Activated CD4-positive, alpha-beta T cell treated with anti-CD3 and anti-CD28 coated beads for 4 hours (primary cell): ENCODE results near the gene TENM4.
"Not testable (repeated sequence)": the region's sequence is repeated elsewhere in the genome, so short reads cannot be mapped to it uniquely, and the experiment has no call there.

ENCODE experiments used
- DNase-seq, 2 donors: peaks; one replicate each; pipeline ENCODE4 v3.0.0-alpha.2; 2020

The TENM4 gene

DNA sequence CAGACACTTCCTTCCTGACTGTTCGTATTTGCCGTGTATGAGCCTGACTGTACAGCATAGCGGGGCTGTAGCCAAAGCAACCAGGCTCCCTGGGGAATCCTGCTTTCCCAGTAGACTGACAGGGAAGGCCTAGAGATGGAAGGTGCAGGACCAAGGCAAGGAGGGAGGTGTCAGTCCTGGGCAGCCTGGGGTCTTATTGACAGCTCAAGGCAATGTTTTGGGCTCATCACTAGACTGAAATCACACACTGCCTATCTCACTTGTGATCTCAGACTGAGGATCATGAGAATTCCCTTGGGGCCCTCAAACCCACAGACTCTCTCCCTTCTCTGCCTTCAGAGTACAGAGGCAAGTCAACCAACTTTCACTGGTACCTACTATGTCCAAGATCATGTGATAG is 519.3 kb downstream of the TENM4 start:
- no peak for DNase-seq

DNA sequence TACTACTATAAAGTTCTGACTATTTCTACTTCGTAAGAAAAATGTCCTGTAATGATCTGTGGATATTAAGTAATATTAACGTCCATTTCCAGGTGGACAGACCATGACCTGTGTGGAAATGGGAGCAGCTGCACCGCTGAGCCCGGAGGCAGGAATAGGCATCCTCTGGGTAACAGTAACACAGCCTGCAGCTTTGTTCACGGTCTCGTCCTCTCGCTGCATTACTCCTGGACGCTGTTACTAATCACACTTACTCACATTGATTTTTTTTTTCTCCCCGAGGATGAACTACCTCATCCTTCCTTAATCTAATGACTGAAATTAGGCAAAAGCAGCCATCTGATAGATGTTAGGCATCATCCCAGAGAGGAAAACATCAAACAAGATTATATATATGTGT is 520.5 kb downstream of the TENM4 start:
- no peak for DNase-seq

DNA sequence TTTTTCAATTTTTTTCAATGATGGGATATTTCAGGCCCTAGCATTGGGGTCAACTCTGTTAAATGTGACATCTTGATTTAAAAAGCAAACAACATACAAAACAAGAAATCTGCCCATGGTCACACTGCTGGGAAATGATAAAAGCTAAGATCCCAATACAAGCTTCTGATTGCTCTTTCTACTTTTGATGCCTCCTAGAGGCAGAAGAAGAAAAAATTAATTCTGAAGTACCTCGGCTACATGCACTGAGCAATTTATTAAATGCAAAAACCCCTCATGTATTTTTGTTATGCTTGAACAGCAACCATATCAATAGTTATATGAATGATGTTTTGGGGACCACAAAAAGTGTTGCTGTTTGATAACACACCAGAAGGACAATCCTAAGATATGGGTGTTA is 524.1 kb downstream of the TENM4 start:
- DNase-seq, result no peak

DNA sequence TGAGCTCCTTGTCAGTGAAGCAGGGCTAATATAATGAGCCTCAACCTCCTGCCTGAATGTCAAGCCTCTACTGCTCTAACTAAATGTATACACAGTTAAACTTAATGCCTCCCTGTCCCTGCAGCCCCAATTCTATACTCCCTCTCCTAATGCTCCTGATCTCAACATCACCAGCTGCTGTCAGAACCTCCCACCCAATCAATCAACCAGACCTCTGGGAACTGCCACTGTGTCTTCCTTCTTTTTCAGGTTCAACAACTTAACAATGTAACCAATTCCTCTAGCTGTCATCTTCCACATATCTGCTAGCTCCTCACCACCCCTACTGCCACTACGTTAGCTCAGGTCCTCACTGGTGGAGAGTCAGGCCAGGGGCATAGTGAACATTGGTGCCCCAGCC is 526.3 kb downstream of the TENM4 start:
- no peak for DNase-seq

DNA sequence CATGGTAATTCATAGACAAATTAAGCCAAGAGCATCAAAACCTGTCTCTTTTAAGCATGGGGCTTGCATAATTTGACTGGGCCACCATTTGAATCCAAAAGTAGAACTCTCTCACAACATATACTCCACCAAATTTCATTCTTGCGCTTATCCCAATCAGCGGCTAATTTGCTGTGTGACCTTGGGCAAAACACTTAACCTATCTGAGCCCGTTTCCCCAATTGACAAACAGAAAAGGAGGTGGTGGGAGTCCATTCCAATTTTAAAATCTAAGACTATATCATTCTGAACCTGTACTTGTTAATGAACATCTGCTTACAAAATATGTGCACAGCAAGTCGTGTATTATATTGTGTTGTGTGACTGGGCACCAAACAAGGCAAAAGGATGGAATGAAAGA is 528.1 kb downstream of the TENM4 start:
- no peak for DNase-seq

DNA sequence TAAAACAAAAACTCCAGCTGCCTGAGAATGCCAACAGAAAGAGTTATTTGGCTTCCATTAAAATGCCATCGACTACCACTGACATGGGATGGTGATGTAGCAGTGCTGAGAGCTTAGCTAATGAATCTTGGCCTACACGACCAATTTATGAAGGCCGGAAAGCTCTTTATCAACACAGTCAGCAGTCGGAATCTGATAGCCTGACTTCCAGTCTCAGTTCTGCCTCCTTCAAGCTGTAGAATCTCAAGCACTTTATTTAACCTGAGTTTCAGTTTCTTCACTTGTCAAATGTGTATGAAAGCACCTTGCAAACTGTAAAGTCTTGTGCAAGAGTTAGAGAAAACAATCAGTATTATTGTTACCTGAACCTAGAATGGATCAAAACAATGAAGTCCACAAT is 530.5 kb downstream of the TENM4 start:
- no peak for DNase-seq

DNA sequence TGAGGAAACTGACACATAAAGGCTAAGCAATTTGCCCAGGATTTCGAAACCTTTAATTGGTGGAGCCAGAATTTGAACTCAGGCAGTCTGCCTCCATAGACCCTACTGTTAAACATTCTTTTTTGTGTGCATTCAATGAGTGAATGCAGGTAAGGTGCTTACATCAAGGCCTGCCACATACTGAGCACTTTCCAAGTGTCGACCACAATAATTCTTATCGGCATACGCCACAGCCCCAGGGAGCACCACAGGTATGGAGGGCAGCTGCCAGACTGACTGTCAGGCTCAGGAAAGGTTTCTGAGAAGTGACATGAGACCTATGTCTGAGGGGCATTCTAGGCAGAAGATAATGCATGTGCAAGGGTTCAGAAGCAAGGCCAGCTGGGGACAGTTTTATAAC is 531.4 kb downstream of the TENM4 start:
- no peak for DNase-seq

DNA sequence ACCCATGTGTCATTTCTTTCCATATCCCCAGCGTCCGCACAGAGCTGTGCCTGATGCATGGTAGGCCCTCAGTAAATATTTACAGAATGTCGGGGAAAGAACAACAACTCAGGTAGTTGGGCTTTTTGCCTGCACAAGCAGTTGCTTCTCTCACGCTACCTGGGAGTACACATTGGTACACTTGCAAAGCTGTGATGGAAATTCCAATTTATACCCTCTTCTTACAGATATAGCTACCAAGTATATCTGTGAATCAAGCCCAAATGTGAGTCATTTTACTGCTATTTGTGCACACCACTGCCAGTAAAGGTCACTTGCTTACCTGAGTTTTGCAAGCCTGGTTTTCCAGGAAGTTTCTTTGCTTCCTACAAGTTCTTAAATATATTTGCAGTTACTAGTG is 533.2 kb downstream of the TENM4 start:
- no peak for DNase-seq

DNA sequence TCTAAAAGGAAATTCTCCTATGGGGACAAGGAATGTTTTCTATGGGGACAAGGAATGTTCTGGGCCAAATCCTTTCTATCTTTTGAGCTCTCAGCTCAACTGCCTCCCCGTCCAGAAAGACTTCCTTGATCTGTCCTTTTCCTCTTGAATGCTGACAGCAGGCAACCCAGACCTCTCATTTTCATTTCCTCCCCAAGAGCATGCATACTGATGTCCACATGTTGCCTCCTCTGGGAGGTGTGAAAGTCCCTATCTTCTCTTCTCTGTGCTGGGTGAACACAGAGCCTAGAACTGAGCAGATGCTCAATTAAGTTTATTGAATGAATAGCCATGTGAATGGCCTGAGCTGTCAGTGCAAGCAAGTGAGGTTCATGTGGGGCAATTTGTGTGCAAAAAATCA is 534.3 kb downstream of the TENM4 start:
- no peak for DNase-seq

DNA sequence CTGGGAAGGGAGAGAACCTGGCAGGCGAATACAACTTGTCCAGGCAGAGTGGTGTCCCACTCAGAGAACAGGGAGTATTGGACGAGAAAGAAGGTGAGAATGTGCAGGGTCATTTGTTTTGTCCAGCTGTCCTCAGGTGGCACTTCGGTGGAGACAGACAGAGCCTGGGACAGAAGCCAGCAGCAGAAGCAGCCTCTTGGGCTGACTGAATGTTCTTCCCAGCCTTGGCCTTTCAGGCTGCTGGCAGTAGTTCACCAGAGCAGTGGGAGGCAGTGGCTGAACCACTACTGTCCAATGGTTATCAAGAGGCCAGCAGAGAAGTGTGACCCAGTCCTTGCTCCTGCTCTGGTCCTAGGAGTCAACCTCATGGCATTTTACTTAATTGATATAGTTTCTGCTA is 535.1 kb downstream of the TENM4 start:
- DNase-seq, result no peak

DNA sequence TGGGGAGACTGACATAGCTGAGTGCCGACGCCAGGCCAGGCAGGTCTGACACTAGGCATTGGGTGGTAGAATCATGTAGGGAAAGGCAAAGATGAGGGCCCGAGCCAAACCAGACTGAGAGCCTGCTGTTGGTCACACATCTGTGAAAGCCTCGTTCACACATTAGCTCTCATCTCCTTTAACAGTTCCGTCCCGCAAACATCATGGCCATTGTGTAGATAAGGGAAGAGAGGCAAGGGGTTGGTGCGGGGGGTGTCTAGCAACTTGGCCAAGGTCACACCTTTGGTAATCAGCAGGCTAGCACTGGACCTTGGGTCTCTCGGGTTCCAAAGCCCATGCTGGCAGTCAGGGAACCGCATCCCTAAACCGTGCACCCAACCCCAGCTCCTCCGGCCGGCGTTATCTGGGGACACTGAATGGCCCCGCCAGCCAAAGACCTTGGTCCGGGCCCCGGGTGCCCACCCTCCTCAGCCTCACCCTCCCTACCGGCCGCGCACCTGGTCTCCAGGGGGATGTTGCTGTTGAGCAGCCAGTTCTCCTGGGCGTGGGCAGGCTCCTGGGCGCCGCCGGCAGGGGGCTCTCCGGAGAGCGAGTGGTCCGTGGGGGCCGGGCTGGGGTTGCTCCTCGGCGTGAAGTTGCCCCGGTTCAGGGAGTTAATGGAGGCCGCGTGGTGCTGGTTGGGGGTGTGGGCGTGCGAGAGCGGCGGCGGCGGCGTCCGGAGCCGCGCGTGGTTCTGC is 537.9 kb downstream of the TENM4 start:
- DNase-seq, result no peak

DNA sequence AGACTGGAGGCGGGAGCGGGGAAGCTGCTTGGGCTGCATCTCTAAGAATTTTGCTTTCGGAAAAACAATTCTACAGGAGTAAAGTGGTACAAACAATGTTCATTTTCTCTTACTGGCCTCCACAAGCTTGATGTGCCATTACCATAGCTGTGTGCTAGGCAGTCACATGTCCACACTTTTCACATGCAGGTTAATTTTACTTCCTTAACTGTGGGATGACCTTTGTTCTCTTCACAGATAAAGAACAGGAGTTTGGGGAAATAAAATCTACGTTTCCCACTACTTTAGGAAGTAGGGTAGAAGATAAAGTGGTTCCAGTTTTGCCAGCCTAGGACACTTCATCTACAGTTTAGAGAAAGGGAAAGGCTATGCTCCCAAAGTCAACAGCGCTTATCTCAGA is 539.0 kb downstream of the TENM4 start:
- DNase-seq, result no peak

DNA sequence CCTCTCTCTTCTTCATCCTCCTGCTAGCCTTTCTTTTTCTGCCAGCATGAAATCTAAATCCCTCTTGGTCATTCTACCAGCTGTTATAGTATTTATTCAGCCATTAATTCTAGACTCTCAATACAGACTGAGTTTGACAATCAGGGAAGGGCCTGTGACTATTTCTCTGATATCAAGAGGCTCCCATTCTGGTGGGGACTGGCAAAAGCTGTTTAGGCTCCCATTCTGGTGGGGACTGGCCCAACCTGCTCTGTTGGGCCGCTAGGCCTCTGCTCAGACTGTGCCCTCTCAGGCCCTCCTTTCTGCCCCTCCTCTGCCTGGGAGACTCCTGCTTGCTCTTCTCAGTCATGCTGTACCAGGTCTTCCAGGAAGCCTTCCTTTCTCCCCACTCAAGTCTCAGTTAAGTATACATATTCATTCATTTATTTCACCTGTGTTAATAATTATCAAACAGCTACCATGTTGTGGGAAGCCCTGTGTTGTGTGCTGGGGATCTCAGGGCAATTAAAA is 542.5 kb downstream of the TENM4 start:
- no peak for DNase-seq

DNA sequence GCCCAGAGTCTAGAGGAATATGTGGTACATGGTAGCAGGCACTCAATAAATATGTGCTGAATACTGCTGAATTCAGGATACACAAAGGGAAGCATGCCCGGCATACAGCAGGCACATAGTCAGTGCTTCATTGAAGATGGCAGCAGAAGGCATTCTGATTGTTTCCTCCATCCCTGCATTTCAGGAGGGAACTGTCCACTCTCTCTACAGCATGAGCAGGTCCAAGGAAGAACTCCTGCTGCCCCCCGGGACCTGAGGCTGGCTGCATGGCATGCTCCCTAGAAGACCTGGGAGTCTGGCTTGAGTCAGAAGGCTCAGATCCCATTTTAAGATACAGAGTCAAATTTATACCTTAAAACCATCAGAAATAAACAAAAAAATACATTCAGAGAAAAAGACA is 546.8 kb downstream of the TENM4 start:
- DNase-seq, result no peak

DNA sequence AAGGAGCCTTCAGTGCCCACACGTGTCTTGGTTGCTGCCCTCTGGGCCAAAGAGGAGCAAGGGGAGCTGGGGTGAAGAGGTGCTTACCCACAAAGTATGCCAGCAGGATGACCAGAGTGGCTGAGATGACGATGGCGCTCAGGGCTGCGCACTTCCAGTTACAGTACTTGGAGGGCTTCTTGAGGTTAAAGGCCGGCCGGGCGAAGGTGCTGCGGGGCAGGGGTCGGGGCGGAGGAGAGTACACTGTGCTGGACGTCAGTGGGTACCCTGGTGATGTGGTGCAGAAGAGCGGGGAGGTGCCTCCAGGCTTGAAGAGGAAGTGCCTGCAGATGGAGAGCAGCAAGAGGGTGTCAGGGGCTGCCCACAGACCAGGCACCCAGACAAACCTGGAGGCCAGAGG is 551.1 kb downstream of the TENM4 start:
- no peak for DNase-seq

DNA sequence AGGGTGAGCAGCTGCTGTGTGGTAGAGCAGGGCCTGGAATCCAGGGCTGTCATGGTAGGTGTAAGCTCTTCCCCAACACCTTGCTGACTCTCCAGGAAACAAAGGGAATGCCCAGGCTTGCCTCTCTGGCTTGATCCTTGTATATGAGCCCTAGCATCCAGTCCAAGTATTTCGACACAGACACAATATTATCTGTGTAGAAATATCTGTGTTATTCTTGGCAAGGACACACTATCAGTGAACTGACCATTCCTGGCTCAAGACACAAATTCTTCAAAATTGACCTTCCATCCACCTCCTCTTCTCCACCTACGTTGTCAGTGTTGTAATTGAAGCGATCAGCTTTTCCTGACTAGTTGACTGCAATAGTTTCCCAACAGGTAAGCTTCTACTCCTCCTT is 554.2 kb downstream of the TENM4 start:
- no peak for DNase-seq

DNA sequence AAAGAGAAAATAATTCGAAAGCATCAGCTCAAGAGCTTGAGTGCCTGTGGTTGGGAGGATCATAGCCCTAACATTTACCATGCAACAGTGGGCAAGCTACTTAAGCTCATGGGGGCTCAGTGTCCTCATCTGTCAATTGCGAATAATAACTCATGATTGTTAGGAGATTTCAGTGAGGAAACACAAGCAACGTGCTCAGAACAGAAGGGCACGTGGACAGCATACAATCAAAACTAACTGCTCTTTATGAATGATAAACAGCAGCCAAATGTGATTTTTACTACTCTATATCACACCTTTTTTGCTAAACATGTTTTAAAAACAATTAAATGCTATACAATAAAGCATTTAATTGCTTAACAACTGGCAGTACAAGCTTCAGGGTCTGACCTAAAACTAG is 556.1 kb downstream of the TENM4 start:
- DNase-seq, result no peak

DNA sequence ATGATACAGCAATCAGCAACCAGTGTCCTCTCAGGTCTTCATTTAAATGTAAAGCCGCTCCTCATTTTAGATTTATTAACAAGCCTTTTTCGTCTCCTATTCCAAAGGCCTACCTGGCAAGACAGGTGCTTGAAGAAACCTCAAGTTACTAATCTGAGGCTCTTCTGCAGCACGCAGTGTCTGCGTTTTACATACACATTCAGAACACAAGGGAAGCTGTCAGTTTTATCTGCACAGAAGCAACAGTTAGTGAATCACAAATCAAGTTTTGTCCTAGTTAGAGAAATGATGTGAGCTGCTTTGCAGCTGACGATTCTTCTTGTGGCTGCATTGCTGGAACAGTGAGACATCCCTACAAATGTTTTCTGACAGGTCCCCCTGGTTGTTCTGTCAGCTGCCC is 557.3 kb downstream of the TENM4 start:
- DNase-seq, result no peak

DNA sequence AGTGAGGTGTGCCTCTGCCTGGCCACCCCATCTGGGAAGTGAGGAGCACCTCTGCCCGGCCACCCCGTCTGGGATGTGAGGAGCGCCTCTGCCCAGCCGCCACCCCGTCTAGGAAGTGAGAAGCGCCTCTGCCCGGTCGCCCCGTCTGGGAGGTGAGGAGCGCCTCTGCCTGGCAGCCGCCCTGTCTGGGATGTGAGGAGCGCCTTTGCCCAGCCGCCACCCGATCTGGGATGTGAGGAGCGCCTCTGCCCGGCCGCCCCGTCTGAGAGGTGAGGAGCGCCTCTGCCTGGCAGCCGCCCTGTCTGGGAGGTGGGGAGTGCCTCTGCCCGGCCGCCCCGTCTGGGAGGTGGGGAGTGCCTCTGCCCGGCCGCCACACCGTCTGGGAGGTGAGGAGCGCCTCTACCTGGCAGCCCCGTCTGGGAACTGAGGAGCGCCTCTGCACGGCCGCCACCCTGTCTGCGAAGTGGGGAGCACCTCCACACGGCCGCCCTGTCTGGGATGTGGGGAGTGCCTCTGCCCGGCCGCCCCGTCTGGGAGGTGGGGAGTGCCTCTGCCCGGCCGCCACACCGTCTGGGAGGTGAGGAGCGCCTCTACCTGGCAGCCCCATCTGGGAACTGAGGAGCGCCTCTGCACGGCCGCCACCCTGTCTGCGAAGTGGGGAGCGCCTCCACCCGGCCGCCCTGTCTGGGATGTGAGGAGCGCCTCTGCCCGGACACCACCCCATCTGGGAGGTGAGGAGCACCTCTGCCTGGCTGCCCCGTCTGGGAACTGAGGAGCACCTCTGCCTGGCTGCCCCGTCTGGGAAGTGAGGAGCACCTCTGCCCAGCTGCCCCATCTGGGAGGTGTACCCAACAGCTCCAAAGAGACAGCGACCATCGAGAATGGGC is 561.5 kb downstream of the TENM4 start:
- DNase-seq, result not testable (repeated sequence)

DNA sequence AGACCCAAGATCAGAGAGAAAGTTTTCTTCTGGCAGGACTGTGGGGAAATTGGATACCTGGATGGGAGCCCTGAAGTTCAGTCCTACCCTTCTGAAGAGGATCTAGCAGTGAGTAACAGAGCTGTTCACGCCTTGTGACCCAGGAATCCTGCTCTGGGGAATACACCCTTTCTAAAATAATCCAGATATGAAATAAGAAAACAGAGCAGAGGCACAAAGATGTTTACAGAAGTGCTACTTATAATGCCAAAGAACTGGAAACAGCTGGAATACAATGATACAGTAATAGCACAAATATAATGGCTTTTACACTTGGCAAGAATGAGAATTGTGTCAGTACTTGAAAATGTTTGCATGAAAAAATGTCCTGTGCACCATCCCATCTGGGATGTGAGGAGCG is 562.2 kb downstream of the TENM4 start:
- DNase-seq, result no peak

DNA sequence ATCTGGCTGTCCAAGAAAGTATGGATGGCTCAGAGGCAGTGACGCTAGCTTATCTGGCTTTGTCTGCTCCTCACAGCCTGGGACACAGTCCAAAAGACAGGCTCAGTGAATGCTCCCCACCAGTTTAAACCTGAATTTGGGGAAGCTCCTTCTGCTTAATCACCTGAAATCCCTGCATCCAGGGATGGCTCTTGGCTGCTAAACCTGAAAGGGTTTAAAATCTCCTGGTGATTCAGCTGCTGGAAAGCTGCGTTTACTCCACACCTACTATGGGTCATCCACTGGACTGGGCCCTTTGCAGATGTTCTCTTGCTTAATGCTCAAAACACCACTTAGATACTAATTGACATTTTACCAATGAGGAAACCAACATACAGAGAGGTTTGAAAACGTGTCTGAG is 564.2 kb downstream of the TENM4 start:
- DNase-seq, result no peak

DNA sequence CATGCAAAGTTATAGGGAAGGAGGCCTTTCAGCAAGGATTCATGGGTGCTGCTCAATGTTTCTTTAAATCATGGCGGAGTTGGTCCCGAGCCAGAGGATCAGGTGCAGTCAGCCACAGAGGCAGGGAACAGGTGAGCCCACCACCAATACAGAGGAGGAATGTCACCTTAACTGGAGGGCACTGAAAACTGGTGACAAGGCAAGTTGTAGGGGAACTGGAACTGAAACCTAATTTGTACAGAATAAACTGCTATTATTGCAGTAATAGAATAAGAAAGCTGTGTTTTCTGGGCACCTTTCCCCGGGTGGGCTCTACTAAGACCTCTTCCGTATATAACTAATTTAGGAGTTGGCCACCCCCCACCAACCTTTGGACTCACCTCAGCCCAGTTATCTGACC is 570.2 kb downstream of the TENM4 start:
- no peak for DNase-seq

DNA sequence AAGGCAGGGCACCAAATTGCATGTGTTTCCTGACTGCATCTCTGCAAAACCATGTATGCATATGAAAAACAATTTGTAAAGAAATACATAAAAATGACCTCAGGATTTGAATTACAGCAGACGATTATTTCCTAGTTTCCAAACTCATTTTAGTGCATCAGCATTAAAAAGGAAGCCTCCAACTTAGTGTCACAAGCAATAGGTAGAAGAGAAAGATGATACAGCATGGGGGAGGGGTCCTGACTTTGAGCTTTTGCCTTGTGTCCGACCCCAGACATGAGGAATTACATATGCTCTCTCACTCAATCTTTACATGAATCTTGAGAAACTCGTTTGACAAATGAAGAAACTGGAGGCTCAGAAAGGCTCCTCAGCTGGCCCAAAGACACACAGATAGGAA is 571.5 kb downstream of the TENM4 start:
- DNase-seq, result no peak

DNA sequence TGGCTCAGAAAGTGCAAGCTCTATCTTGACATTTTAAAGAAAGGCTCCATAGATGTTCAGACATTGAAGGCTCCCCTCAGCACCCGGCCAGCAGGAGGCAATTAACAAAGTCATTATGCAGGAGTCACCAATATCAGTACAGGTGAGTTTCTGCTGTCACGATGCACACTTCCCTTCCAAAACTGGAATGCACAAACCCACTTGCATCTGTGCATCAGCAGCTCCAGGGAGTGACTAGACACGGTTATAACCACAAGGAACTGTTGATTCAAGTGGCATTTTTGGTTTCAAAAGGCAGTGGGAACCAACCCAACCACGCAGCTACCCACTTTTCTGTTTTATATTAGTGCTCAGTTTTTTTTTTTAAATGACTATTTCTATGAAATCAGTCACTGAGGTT is 572.3 kb downstream of the TENM4 start:
- DNase-seq, result no peak
